T-cell (primary cell): ENCODE data around the gene TYRP1. TPM values are rescaled to one million over a fixed set of nuclear protein-coding genes. Genes with fewer than 3 reads are reported as not detected.

Experiments
- ATAC-seq, 4 experiments: fragments of 200-7000 bp in 3 of 4; fragments of 150-1000 bp in 1 of 4; cut with Tn5 transposase; replicated peaks in 1 of 4; 1 replicate in 3 of 4; 2 replicates in 1 of 4; pipeline ENCODE4 v1.10.0; 2021; ENCODE audit warnings: moderate library complexity in 3 of 4, mild to moderate bottlenecking in 2 of 4, moderate number of reproducible peaks in 1 of 4
- CTCF ChIA-PET, 2 donors: fragments of 300-600 bp; sonication (Branson Sonifier 250); formaldehyde crosslinking; loops; one replicate each; lab custom pipeline; 2022; ENCODE audit warnings: antibody characterized with exemption in 2 of 2; lab: Charles Lee
- POLR2A ChIA-PET, 2 donors: fragments of 300-600 bp; sonication (Branson Sonifier 250); formaldehyde crosslinking; loops; one replicate each; lab custom pipeline; 2022; ENCODE audit warnings: antibody characterized with exemption in 2 of 2; lab: Charles Lee
- DNase-seq, 35 experiments: peaks; one replicate each; pipeline versions ENCODE4 v3.0.0 to v3.0.0-alpha.2; 2013 to 2023
- H3K27ac ChIP-seq: one replicate; pipeline ENCODE4 v1.5.1; 2013; ENCODE audit warnings: low read length
- H3K27me3 ChIP-seq, 2 experiments: replicated peaks in 1 of 2; 1 replicate in 1 of 2; 2 replicates in 1 of 2; pipeline versions ENCODE4 v1.6.1 to v1.7.0; 2013; ENCODE audit warnings: low read length in 1 of 2, mixed read lengths in 1 of 2; ENCODE audit not compliant: control insufficient read depth in 2 of 2, insufficient read depth in 2 of 2; ENCODE audit errors: extremely low read depth in 1 of 2
- H3K36me3 ChIP-seq, 2 donors: 1 replicate in 1 of 2; 2 replicates in 1 of 2; pipeline versions ENCODE4 v1.6.1 to v1.7.0; 2013; ENCODE audit warnings: low read length in 1 of 2; ENCODE audit not compliant: control insufficient read depth in 2 of 2, insufficient read depth in 1 of 2; ENCODE audit errors: extremely low read depth in 1 of 2
- H3K4me1 ChIP-seq, 2 experiments: 1 replicate in 1 of 2; 2 replicates in 1 of 2; pipeline versions ENCODE4 v1.6.1 to v1.7.0; 2013; ENCODE audit warnings: low read length in 2 of 2, mixed read lengths in 1 of 2; ENCODE audit not compliant: insufficient read depth in 2 of 2, control insufficient read depth in 1 of 2; ENCODE audit errors: extremely low read depth in 1 of 2
- H3K4me3 ChIP-seq, 2 donors: 1 replicate in 1 of 2; 2 replicates in 1 of 2; pipeline versions ENCODE4 v1.5.1 to v1.7.0; 2013; ENCODE audit warnings: mild to moderate bottlenecking in 2 of 2, low read length in 1 of 2, moderate library complexity in 1 of 2; ENCODE audit not compliant: control insufficient read depth in 1 of 2; ENCODE audit errors: extremely low read depth in 1 of 2
- H3K9me3 ChIP-seq: 2 replicates; pipeline ENCODE4 v1.7.0; 2013
- H3K27ac Mint-ChIP-seq, 2 donors: one replicate each; pipeline ENCODE4 v1.8.0; 2020 to 2021; ENCODE audit warnings: mild to moderate bottlenecking in 2 of 2, mixed read lengths in 2 of 2
- H3K27me3 Mint-ChIP-seq, 2 donors: one replicate each; pipeline ENCODE4 v1.8.0; 2021 to 2022; ENCODE audit warnings: mixed read lengths in 2 of 2
- H3K36me3 Mint-ChIP-seq: one replicate; pipeline ENCODE4 v1.8.0; 2021; ENCODE audit warnings: mixed read lengths
- H3K4me1 Mint-ChIP-seq, 3 donors: one replicate each; pipeline ENCODE4 v1.8.0; 2020 to 2022; ENCODE audit warnings: mixed read lengths in 3 of 3, mild to moderate bottlenecking in 1 of 3
- H3K4me3 Mint-ChIP-seq, 3 donors: one replicate each; pipeline ENCODE4 v1.8.0; 2020 to 2022; ENCODE audit warnings: mild to moderate bottlenecking in 3 of 3, mixed read lengths in 3 of 3, moderate library complexity in 3 of 3
- H3K9me3 Mint-ChIP-seq, 3 donors: one replicate each; pipeline ENCODE4 v1.8.0; 2020 to 2022; ENCODE audit warnings: mixed read lengths in 3 of 3
- WGBS: methylation state at CpG from one replicate; pipeline ENCODE4 v1.1.5; 2013; ENCODE audit warnings: missing lambda C conversion rate; ENCODE audit not compliant: insufficient coverage; 5-methylcytosine and 5-hydroxymethylcytosine counted together
- total RNA-seq, 35 experiments: library from RNA in 6 of 35; stranded (reverse) in 6 of 35; fragments of 120-200 nt in 1 of 35; gene quantifications; one replicate each; pipeline versions ENCODE4 v1.2.1 to v1.2.4 and lab custom pipeline; 2013 to 2026

TYRP1 gene
- total RNA-seq, 5 donors from 2014 or later (not counting 1 experiment from before 2014, with no cell fraction given) = not detected

DNA sequence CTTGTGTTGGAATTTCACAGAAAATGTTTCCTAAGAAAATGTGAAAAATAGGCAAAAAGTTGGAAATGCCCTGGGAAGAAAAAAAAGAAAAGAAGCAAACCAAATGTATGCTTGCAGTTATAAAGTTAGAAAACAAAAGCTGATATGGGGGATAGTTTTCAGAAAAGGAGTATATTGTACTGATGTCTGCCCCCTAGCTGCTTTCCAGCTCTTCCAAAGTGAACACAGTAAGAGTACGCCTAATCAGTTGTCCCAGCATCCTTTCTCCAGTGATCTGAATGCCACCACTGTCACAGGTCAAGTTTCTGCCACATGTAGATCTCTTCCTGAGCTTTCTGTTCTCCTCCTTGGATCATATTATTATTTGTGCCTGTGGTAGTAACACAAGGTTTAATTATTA, 5.8 kb downstream of the TYRP1 start:
- POLR2A ChIA-PET = no interaction called here
- H3K4me3 Mint-ChIP-seq = no peak overlapping the region
- no peaks in the 10 kb centered on the region for H3K36me3 Mint-ChIP-seq
- CTCF ChIA-PET = no interaction called here
- Histone ChIP-seq H3K4me1 (no peaks in the 10 kb centered on the region), H3K27me3 (no peaks in the 10 kb centered on the region), H3K36me3 (no peaks in the 10 kb centered on the region), H3K9me3 (no peaks in the 10 kb centered on the region), H3K4me3 (no peak overlapping the region), H3K27ac (no peak overlapping the region)
- 100% methylated on average over 1 of the region's 1 CpG for WGBS
- H3K4me1 Mint-ChIP-seq = no peaks in the 10 kb centered on the region
- no peak overlapping the region for H3K27ac Mint-ChIP-seq
- no peaks in the 10 kb centered on the region for H3K27me3 Mint-ChIP-seq
- H3K9me3 Mint-ChIP-seq = peaks cover 0 to 25% (median 22%) of the 10 kb centered on the region in 3 donors
- no peak for DNase-seq
- no peak for ATAC-seq

DNA sequence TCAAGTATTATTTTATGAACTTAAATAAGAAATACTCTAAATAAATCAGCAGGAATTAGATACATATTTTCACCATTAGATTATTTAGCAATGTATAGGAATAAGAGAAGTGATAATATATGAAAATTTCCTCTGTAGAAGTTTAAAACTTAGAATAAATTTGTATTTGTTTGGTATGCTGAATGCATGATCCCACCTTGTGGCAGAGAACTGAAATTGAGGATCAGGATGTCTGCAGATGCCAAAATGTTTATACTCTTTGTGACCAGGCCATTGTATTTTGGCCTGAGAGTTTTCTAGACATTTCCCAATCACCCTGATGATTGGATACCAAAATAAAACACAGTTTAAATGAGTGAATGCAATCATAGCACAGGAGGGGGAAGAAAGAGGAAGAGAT, 6.3 kb downstream of the TYRP1 start:
- H3K36me3 Mint-ChIP-seq = no peaks in the 10 kb centered on the region
- ATAC-seq (no peak), DNase-seq (no peak)
- H3K4me3 Mint-ChIP-seq = no peak overlapping the region
- H3K27me3 Mint-ChIP-seq = no peaks in the 10 kb centered on the region
- Histone ChIP-seq H3K4me1 (no peaks in the 10 kb centered on the region), H3K36me3 (no peaks in the 10 kb centered on the region), H3K4me3 (no peak overlapping the region), H3K27me3 (no peaks in the 10 kb centered on the region), H3K27ac (no peak overlapping the region), H3K9me3 (no peaks in the 10 kb centered on the region)
- H3K9me3 Mint-ChIP-seq = peaks cover 0 to 25% (median 20%) of the 10 kb centered on the region in 3 donors
- H3K27ac Mint-ChIP-seq = no peak overlapping the region
- ChIA-PET POLR2A (no interaction called here), CTCF (no interaction called here)
- no peaks in the 10 kb centered on the region for H3K4me1 Mint-ChIP-seq

GRCh38 chr9:12701126-12701525, 7.9 kb downstream of the TYRP1 start:
- Mint-ChIP-seq H3K4me1 (no peaks in the 10 kb centered on the region), H3K27me3 (no peaks in the 10 kb centered on the region), H3K36me3 (no peaks in the 10 kb centered on the region), H3K4me3 (no peak overlapping the region), H3K9me3 (peaks cover 0 to 16% (median 14%) of the 10 kb centered on the region in 3 donors), H3K27ac (no peak overlapping the region)
- ChIA-PET POLR2A (no interaction called here), CTCF (interaction anchor here in 1 of 2 donors (0.6 kb wide), 1 partner anchor 117 kb away, joined by 8 read pairs; no protein-coding TSS in a partner anchor)
- no peak for ATAC-seq
- Histone ChIP-seq H3K4me1 (no peaks in the 10 kb centered on the region), H3K4me3 (no peak overlapping the region), H3K36me3 (no peaks in the 10 kb centered on the region), H3K9me3 (no peaks in the 10 kb centered on the region), H3K27me3 (no peaks in the 10 kb centered on the region), H3K27ac (no peak overlapping the region)
- DNase-seq = no peak

DNA sequence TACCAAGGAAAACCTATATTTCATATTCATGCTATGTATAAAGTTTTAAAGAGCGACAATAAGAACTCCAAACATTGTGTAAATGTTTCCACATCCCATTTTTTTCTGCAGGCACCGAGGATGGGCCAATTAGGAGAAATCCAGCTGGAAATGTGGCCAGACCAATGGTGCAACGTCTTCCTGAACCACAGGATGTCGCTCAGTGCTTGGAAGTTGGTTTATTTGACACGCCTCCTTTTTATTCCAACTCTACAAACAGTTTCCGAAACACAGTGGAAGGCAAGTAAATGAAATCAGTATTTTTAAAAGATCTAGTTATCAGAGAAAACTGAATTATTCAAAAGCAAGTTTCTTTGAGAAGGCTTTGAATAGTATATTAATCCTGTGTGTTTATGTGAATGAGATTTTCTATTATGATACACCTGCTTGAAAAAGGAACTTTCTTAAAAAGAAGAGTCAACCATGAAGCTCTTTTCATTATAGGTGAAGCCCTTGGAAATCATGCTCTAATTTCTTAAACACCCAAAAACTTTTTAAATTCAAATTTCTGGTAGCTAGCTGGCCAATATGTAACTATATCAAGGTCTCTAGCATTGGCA, 9.1 kb downstream of the TYRP1 start:
- H3K27me3 ChIP-seq = no peaks in the 10 kb centered on the region
- no peaks in the 10 kb centered on the region for H3K36me3 Mint-ChIP-seq

DNA sequence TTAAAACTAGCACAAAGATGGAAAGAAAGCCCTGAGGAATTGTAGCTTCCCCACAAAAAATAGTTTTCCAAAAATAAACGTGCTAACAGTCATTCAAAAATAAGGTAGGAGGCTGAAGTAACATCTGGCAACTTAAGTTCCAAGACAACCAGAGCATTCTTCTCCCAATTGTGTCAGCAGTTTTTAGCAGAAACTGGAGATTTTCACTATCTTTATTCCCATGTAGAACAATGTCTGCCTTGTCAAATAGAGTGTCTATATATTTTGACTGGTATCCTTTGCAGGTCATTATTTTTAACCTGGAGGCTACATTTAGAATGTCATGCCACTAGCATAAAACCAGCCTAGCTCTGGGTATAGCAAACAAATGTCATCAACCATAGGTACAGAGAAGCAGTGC, 10.8 kb downstream of the TYRP1 start:
- no CpG with 5 or more reads among the region's 1 CpG for WGBS
- Mint-ChIP-seq H3K4me3 (no peak overlapping the region), H3K36me3 (no peaks in the 10 kb centered on the region), H3K9me3 (peaks cover 7 to 21% (median 16%) of the 10 kb centered on the region in 3 donors), H3K27ac (no peak overlapping the region), H3K27me3 (no peaks in the 10 kb centered on the region), H3K4me1 (no peaks in the 10 kb centered on the region)
- Histone ChIP-seq H3K9me3 (no peaks in the 10 kb centered on the region), H3K36me3 (no peaks in the 10 kb centered on the region), H3K27ac (no peak overlapping the region), H3K27me3 (no peaks in the 10 kb centered on the region), H3K4me1 (no peaks in the 10 kb centered on the region), H3K4me3 (no peak overlapping the region)
- POLR2A ChIA-PET = no interaction called here
- ATAC-seq (no peak), DNase-seq (no peak)
- CTCF ChIA-PET = no interaction called here

More for the DNA sequence above, 9.1 kb downstream of the TYRP1 start:
- Mint-ChIP-seq H3K4me3 (no peak overlapping the region), H3K27me3 (no peaks in the 10 kb centered on the region), H3K27ac (no peak overlapping the region), H3K9me3 (peaks cover 2 to 17% (median 14%) of the 10 kb centered on the region in 3 donors), H3K4me1 (no peaks in the 10 kb centered on the region)
- ChIA-PET POLR2A (no interaction called here), CTCF (no interaction called here)
- WGBS = no CpG with 5 or more reads among the region's 6 CpGs
- H3K9me3 ChIP-seq = no peaks in the 10 kb centered on the region
- no peaks in the 10 kb centered on the region for H3K4me1 ChIP-seq
- no peak overlapping the region for H3K27ac ChIP-seq
- ATAC-seq (no peak), DNase-seq (no peak)
- no peaks in the 10 kb centered on the region for H3K36me3 ChIP-seq
- H3K4me3 ChIP-seq = no peak overlapping the region

GRCh38 chr9:12705738-12706391, 12.7 kb downstream of the TYRP1 start:
- no peaks in the 10 kb centered on the region for H3K9me3 ChIP-seq
- Mint-ChIP-seq H3K9me3 (peaks cover 7 to 19% (median 16%) of the 10 kb centered on the region in 3 donors), H3K4me1 (no peaks in the 10 kb centered on the region), H3K4me3 (no peak overlapping the region), H3K27me3 (no peaks in the 10 kb centered on the region), H3K36me3 (no peaks in the 10 kb centered on the region), H3K27ac (no peak overlapping the region)
- H3K27ac ChIP-seq = no peak overlapping the region
- ATAC-seq (no peak), DNase-seq (no peak)
- WGBS = no CpG with 5 or more reads among the region's 1 CpG
- CTCF ChIA-PET = no interaction called here
- no peaks in the 10 kb centered on the region for H3K27me3 ChIP-seq
- H3K4me1 ChIP-seq = no peaks in the 10 kb centered on the region
- no peak overlapping the region for H3K4me3 ChIP-seq
- POLR2A ChIA-PET = no interaction called here
- H3K36me3 ChIP-seq = no peaks in the 10 kb centered on the region
